Gastroesophageal sphincter (tissue), 4 donors: ENCODE results near the gene NSUN6. TPM values are rescaled to one million over a fixed set of nuclear protein-coding genes. Genes with fewer than 3 reads are reported as not detected.

Source experiments
- ATAC-seq: fragments of 150-250 bp; one replicate; pipeline ENCODE4 v1.9.1; 2016; ENCODE audit warnings: mild to moderate bottlenecking, moderate library complexity
- H3K27ac ChIP-seq, 4 donors: fragments of 200-600 bp; sonication (generic) in 3 of 4; 1 replicate in 3 of 4; 2 replicates in 1 of 4; pipeline ENCODE4 v1.5.1; 2016 to 2019
- H3K27me3 ChIP-seq: fragments of 200-600 bp; sonication (generic); one replicate; pipeline ENCODE4 v1.5.1; 2019
- H3K36me3 ChIP-seq, 2 donors: fragments of 200-600 bp; sonication (generic); one replicate each; pipeline ENCODE4 v1.5.1; 2019; ENCODE audit warnings: control low read depth in 1 of 2
- H3K4me1 ChIP-seq, 3 donors: fragments of 200-600 bp; sonication (generic); 1 replicate in 2 of 3; 2 replicates in 1 of 3; pipeline ENCODE4 v1.5.1; 2016 to 2019; ENCODE audit warnings: control low read depth in 2 of 3
- H3K4me3 ChIP-seq, 2 donors: fragments of 200-600 bp; sonication (generic); one replicate each; pipeline ENCODE4 v1.5.1; 2019; ENCODE audit warnings: mild to moderate bottlenecking in 1 of 2, moderate library complexity in 1 of 2
- H3K9me3 ChIP-seq, 3 donors: fragments of 200-600 bp; sonication (generic); one replicate each; pipeline ENCODE4 v1.5.1; 2017 to 2019; ENCODE audit warnings: control low read depth in 2 of 3
- EP300 ChIP-seq: sonication (generic); formaldehyde crosslinking; IDR thresholded peaks from one replicate; pipeline ENCODE4 v1.6.1; 2017; ENCODE audit warnings: antibody characterized with exemption, mild to moderate bottlenecking
- POLR2A ChIP-seq, 2 donors: fragments of 450-650 bp; IDR thresholded peaks; one replicate each; pipeline ENCODE4 v1.6.1; 2017; ENCODE audit warnings: antibody characterized with exemption in 2 of 2, mild to moderate bottlenecking in 2 of 2, moderate library complexity in 1 of 2
- POLR2AphosphoS5 ChIP-seq: sonication (generic); formaldehyde crosslinking; IDR thresholded peaks from one replicate; pipeline ENCODE4 v1.6.1; 2017; ENCODE audit warnings: antibody characterized with exemption
- WGBS, 2 donors: methylation state at CpG; one replicate each; pipeline ENCODE4 v1.1.5; 2018; ENCODE audit warnings: low coverage in 1 of 2; 5-methylcytosine and 5-hydroxymethylcytosine counted together
- total RNA-seq, 4 donors: library from RNA; depleted of rRNA; stranded (reverse); fragments of >200 nt; gene quantifications; one replicate each; pipeline ENCODE4 v1.1.0, GENCODE V29; 2016
- TF ChIP-seq, protein P1 (sequence below), 4 experiments: fragments of 200-600 bp in 2 of 4; fragments of 450-650 bp in 2 of 4; sonication (generic) in 1 of 4; IDR thresholded peaks; one replicate each; pipeline ENCODE4 v1.5.1; 2017 to 2019; ENCODE audit warnings: antibody characterized with exemption in 4 of 4, mild to moderate bottlenecking in 2 of 4, moderate library complexity in 2 of 4

Gene NSUN6
- total RNA-seq, 4 donors from 2014 or later: 5.9 to 16.7 (median 7.1) TPM

GRCh38 chr10:18668026-18668425 is 16.6 kb upstream of the NSUN6 start:
- whole genome bisulfite sequencing, 2 donors: 82 to 91% methylated on average over 2 of the region's 2 CpGs
- H3K4me1 ChIP-seq: peaks cover 0 to 31% (median 4%) of the 10 kb centered on the region in 3 donors
- no peaks in the 10 kb centered on the region for H3K27me3 ChIP-seq
- no peaks in the 10 kb centered on the region for H3K9me3 ChIP-seq
- TF ChIP-seq EP300 (no peak), POLR2AphosphoS5 (no peak), POLR2A (IDR thresholded peaks at IDR 0.05) (no peak)
- TF ChIP-seq, protein P1, sequence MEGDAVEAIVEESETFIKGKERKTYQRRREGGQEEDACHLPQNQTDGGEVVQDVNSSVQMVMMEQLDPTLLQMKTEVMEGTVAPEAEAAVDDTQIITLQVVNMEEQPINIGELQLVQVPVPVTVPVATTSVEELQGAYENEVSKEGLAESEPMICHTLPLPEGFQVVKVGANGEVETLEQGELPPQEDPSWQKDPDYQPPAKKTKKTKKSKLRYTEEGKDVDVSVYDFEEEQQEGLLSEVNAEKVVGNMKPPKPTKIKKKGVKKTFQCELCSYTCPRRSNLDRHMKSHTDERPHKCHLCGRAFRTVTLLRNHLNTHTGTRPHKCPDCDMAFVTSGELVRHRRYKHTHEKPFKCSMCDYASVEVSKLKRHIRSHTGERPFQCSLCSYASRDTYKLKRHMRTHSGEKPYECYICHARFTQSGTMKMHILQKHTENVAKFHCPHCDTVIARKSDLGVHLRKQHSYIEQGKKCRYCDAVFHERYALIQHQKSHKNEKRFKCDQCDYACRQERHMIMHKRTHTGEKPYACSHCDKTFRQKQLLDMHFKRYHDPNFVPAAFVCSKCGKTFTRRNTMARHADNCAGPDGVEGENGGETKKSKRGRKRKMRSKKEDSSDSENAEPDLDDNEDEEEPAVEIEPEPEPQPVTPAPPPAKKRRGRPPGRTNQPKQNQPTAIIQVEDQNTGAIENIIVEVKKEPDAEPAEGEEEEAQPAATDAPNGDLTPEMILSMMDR (IDR thresholded peaks at IDR 0.05): no peak
- H3K27ac ChIP-seq: no peak overlapping the region
- no peak for ATAC-seq
- peaks cover 0 to 49% of the 10 kb centered on the region in 2 donors for H3K36me3 ChIP-seq
- H3K4me3 ChIP-seq: no peak overlapping the region

DNA sequence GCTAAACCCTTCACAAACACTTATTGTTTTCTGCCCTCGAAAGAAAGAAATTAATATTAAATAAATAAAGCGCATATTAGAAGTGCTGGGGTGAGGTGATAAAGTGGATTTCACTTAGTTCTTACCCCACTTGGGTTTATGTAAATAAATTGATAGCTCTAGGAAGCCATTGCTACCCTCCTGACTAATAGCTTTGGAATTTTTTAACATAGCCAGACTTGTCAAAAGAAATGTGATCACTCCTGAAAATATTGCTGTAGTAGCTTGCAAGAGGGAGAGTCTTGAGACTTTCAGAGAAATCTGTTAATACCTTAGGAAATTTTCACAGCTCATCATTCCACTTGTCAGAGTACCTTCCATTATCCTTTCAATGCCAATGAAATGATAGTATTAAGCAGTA is 15.4 kb upstream of the NSUN6 start:
- Histone ChIP-seq H3K27me3 (no peaks in the 10 kb centered on the region), H3K36me3 (peaks cover 0 to 43% of the 10 kb centered on the region in 2 donors), H3K4me1 (peaks cover 0 to 43% (median 4%) of the 10 kb centered on the region in 3 donors), H3K9me3 (no peaks in the 10 kb centered on the region), H3K27ac (no peak overlapping the region), H3K4me3 (no peak overlapping the region)
- no peak for ATAC-seq
- 63 to 72% methylated on average over 2 of the region's 2 CpGs for WGBS, 2 donors
- TF ChIP-seq, protein P1 (IDR thresholded peaks at IDR 0.05): no peak
- TF ChIP-seq POLR2A (IDR thresholded peaks at IDR 0.05) (no peak), EP300 (no peak), POLR2AphosphoS5 (no peak)

DNA sequence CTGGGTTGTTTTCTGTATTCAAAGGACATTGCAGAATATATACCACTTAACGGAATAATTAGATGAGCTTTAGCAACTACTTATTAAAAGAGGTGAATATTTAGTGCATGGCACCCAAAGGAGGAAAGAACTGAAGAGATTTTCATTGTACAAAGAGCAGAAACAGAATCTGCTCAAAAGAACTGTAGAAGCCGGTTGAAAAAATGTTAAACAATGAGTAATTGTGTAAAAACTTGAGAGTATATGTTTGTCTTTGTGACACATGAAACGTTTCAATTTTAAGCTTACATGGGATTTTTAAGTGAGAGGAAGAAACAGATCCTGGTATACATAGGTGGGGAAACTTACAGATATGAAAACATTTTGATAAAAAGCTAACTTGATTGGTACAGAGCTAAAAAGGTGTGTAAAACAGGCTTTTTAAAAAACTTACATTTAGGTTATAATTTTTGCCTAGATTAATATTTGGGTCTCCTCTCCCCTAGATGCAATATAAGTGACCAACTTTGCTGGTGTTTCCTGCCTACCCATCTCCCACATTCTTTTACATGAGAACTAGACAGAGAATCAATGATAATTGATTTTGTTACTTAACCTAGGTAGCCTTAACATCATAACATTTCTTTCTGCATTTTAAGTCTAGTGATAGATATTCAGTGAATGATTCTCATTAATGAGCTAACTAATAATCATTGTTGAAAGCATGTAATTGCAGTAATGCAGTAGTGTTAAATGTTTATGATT is 14.6 kb upstream of the NSUN6 start:
- Histone ChIP-seq H3K36me3 (peaks cover 0 to 35% of the 10 kb centered on the region in 2 donors), H3K4me1 (peaks cover under 1 to 51% (median 11%) of the 10 kb centered on the region in 3 donors), H3K4me3 (no peak overlapping the region), H3K27me3 (no peaks in the 10 kb centered on the region), H3K27ac (no peak overlapping the region), H3K9me3 (no peaks in the 10 kb centered on the region)
- 5 to 48% methylated on average over 2 to 3 of the region's 3 CpGs for WGBS, 2 donors
- no peak for ATAC-seq
- TF ChIP-seq POLR2A (IDR thresholded peaks at IDR 0.05) (no peak), EP300 (no peak), POLR2AphosphoS5 (no peak)
- TF ChIP-seq, protein P1 (IDR thresholded peaks at IDR 0.05): no peak

DNA sequence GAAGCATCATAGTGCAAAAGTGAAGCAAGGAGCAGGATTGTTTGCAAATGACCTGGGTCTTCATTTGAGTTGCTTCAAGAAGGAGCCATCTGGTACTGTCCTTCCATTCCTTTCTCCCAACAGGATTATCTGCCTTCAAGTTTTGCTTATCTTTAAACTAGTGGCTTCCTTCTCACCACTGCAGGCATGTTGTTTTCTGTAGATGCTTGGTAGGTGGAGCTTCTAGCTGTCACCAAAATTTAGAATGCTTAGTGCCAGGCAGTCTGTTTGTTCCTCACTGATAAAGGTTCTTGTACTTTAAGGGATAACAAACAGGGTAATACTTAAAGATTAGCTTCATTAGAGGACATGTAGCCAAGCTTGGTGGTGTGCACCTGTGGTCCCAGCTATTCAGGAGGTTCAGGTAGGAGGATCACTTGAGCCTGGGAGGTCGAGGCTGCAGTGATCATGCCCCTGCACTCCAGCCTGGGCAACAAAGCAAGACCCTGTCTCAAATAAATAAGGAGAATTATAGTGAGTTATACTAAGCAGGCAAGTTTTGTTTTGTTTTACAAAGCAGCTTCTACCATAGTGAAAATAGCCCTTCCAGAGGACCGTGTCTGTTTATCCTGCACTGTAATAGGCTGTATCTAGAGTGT is 13.6 kb upstream of the NSUN6 start:
- Histone ChIP-seq H3K27me3 (no peaks in the 10 kb centered on the region), H3K27ac (no peak overlapping the region), H3K36me3 (peaks cover 0 to 25% of the 10 kb centered on the region in 2 donors), H3K9me3 (no peaks in the 10 kb centered on the region), H3K4me1 (peaks cover 5 to 60% (median 15%) of the 10 kb centered on the region in 3 donors), H3K4me3 (no peak overlapping the region)
- TF ChIP-seq POLR2A (IDR thresholded peaks at IDR 0.05) (no peak), EP300 (no peak), POLR2AphosphoS5 (no peak)
- TF ChIP-seq, protein P1 (IDR thresholded peaks at IDR 0.05): no peak
- WGBS, 2 donors: 90 to 100% methylated on average over 1 to 2 of the region's 2 CpGs
- ATAC-seq: no peak
